Raji (cell line): ENCODE measurements around the gene YIF1A.

Experiments used
- POLR2A ChIP-seq: IDR thresholded peaks from 2 replicates; pipeline ENCODE4 v1.6.1; 2011; ENCODE audit warnings: low read depth, low read length, control low read depth; ENCODE audit not compliant: insufficient read depth

Gene YIF1A

DNA sequence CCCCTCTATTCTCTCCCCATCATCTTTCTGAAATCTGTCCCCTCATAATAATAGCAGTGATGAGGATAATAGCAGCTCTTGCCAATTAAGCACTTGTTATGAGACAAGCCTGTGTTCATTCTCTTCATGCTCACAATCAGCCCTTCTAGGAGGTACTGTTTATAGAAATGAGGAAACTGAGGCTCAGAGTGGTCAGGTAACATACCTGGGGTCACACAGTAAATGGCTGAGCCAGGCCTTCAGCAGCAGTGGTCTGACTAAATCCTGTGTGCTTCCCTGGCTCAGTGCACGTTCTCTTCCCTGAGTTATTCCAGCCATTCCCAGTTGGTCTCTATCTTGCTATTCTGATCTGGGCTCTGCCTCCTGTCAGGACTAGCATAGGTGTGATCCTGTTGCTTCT, 14.7 kb downstream of the YIF1A start:
- no peak for TF ChIP-seq POLR2A

DNA sequence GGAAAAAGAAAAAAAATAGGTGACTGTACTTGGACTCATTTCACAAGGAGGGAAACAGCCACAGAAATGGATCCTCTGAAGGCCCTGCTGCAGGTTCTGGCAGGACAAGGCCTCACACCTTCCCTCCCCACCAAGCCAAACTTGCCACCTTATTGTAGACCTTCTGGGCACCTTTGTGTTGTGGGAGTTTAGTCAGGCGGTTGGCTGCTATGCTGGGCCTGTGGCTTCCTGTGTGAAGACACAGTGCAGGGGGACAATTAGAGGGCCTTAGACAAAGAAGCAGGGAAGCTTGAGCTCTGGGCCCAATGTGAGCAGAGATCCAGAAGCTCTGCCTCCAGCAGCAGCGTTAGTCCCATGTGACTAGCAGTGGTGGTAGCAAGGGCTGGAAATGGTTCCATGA, 16.3 kb downstream of the YIF1A start:
- TF ChIP-seq POLR2A: no peak

DNA sequence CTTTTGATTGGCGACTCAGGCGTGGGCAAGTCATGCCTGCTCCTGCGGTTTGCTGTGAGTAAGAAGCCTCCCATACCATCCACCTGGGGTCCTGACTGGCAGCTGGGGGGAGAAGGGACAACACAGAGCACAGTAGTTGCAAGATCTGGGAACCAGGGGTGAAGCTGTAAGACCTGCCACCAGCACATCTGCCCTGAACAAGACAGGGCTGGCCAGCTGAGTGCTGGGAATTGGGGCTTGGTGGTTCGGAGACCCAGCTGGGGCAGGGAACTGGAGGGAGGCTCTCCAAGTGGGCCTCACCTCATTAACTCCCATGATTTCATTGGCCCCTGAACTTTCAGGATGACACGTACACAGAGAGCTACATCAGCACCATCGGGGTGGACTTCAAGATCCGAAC, 17.1 kb downstream of the YIF1A start:
- TF ChIP-seq POLR2A: no peak

DNA sequence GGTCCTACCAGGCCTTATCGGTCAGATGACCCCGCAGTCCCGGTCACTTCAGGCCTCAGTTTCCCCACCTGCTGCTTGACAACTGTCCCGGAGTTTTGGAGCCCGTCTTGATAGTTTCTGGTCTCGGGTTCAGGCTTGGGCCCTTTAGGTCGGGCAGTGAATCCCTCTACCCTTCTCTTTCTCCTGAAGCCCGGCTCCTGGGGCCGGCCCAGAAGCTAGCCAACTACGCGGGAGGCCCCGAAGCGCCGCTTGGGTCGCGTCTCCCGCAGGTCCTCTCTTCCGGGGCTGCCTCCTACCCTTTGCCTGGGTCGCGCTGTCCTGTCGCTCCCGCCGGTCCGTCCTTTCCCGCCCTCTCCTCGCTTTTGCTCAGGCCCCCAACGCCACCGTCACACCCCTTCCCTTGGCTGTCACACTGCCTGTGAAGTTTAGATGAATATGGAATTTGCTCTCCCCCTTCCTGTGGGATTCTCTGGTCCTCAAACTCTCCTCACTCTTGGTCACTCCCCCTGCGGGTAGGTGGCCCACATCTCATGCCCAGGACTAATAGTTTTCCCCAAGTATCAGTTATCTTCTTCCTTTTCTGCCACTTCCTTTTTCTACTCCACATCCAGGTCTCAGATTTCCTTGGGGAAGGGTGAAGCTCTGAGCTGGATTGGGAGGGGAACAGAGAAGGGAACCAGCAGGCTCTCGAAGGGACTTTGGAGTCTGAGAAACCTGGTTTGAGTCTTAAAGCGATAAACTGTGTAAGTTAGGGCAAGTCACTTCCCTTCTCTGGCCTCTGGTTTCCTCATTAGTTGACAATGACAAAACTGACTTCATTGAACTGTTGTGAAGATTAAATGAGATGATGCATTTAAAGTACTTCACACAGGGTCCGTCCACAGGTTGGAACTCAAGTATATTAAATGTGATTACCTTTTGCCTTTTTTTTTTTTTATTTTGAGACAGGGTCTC, 19.7 kb downstream of the YIF1A start:
- no peak for TF ChIP-seq POLR2A

DNA sequence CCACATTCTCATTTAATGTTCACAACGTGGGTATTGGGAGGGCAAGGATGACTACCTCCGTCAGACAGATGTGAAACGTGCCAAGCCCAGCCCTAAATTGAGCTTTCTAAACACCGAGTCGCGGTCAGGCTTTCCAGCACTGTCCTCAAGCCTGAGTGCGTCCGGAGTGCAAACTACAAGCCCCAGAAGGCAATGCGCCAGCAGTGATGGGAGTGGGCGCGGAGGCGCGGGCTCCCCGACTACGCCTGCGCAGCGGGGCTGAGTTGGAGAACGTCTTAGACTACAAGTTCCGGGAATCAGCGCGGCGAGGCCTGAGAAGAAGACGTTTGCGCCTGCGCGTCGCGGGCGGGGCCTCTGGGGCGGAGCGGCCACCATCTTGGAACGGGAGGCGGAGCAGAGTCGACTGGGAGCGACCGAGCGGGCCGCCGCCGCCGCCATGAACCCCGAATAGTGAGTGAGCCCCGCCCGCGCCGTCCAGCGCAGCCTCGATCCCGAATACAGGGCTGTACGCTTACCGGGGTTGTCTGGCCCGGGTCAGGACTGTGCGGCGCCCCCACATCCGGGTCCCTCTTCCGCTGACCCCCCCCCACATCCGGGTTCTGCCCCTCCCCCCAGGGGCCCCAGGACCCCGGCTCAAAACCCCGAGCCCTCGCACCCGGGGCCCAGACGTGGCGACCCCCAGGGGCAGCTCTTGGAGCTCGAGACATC, 20.5 kb downstream of the YIF1A start, which contains the start of gene RAB1B:
RAB1B (plus strand) TSS at position 396 of the 708 bp plus-strand sequence; CDS start at position 437, 41 bp downstream.
- TF ChIP-seq POLR2A: peak; percentile 62

DNA sequence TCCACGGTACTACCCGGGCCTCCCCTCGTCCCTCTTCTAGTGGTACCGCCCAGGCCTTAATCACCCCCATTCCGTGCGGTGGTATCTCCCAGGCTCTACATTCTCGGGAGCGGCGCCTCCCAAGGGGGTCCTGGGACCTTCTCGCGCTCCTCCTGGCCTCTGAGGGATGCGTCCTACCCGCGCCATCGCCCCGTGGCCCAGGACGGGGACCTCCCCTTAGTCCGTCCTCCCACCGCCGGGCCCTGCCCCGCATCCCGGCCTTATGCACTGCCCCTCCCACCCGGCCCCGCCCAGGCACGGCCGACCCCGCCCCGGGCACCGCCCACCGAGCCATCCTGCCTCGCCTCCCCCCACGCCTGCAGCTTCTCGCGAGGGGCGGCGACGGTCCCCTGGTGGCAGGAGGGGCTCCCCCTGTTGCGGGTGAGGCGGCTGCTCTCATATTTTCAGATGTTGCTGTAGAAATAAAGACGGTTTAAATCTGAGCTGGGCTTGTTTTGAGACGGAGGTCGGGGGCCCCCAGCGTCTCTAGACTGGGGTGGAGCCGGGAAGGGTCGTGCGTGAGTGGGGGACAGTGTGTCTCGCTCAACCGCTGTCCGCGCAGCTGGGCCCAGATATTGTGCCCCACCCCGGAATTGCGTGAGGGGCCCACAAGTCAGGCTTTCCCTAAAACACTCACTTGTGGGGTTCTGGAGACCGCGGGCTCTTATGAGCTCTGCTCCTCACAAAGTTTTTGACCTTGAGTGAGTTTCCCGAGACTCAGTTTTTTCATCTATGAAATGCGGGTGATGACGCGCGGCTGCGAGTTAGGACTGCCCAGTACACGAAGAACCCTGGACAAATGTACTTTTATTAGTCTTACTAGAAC, 21.3 kb downstream of the YIF1A start:
- TF ChIP-seq POLR2A: no peak; the same call in 1 of the 2 replicates

DNA sequence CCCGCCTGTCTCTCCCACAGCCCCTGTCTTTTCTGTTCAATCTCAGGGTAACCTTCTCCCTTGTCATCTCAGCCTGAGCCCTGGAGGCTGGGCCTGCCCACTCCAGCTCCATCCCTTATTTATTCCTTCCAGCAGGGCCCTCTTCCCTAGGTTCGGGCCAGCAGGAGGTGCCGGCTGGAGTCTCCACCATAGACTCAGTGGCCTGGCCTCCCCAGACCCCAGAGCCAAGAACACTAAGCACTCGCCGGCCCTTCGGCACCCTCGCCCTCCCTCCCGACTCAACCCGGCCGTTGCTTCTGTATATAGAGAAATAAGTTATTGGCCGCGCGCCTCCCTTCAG, 21.9 kb downstream of the YIF1A start:
- TF ChIP-seq POLR2A: no peak

DNA sequence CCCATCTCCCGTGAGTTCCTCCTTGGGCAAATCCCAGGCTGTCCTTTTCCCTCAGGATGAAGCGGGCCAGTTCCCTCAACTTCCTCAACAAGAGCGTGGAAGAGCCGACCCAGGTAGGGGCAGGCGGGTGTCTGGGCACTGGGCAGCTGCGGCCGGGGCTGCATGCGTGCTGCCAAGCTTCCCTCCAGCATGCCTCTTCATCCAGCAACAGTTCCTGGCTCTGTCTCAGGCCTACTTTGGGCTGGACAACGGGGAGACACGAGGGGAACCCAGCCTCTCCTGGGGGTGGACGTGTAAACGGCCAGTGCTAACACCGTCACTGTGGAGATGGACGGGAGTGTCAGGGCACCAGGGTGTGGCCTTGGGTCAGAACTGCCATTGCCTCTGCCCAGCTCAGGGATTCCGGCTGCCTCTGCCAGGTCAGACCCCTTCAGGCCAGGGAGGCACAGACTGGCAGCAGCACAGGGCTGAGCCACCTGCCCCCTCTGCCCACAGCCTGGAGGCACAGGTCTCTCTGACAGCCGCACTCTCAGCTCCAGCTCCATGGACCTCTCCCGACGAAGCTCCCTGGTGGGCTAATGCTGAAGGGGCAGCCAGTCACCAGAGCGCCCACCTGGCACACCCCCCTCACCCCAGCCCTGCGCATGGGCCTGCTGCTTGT, 22.4 kb downstream of the YIF1A start:
- no peak for TF ChIP-seq POLR2A

DNA sequence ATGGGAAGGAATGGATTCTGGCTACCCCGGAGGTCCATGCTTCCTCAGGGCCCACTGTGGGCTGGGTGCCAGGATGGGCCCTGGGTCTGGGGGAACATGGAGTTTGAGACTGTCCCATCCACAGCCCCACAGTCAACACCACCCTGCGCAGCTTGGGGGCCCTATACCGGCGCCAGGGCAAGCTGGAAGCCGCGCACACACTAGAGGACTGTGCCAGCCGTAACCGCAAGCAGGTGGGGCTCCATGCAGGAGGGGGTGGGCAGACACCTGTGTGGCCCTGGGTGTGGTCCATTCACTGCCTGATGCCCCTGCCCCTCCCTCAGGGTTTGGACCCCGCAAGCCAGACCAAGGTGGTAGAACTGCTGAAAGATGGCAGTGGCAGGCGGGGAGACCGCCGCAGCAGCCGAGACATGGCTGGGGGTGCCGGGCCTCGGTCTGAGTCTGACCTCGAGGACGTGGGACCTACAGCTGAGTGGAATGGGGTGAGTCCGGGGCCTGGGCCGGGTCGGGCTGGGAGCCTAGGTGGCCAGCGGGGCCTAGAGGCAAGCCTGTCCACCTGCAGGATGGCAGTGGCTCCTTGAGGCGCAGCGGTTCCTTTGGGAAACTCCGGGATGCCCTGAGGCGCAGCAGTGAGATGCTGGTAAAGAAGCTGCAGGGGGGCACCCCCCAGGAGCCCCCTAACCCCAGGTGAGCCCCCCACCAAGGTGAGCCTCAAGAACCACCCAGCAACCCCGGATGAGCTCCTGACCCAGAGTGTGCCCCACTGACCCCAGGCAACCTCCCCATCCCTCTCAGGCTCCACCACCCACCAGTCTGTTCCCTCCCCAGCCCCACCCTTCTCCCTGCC, 23.2 kb downstream of the YIF1A start:
- TF ChIP-seq POLR2A: no peak

DNA sequence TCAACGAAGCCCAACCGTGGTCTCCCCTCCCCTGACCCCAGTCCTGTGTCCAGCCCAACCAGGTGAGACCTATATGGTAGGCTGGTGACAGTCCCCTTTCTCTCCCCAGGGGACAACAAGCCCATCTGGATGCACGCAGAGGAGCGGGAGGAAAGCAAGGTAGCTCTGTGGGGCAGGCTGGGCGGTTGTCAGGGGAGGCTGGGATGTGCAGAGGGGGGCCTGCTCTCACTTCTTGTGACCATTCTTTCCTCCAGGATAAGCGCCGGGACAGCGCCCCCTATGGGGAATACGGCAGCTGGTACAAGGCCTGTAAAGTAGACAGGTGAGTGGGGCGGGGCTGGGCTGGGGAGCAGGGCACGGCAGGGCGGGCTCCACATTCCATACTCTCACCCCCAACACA, 24.0 kb downstream of the YIF1A start:
- TF ChIP-seq POLR2A: no peak

DNA sequence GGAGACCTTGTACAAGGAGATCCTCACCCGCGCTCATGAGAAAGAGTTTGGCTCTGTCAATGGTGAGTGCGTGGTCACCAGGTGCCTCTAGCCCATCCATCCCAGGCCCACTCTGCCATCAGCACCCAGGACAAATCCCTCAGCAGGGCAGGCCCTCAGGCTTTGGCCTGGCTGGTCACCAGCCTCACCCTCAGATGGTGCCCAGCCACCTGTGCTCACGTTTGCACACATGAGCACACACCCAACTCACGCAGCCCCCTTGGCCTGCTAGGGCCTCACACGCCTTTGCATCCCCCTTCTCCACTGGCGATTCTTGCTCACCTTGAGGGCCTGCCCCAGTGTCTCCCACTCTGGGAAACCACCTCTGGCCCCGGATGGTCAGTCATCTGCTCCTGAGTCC, 24.6 kb downstream of the YIF1A start:
- TF ChIP-seq POLR2A: no peak

DNA sequence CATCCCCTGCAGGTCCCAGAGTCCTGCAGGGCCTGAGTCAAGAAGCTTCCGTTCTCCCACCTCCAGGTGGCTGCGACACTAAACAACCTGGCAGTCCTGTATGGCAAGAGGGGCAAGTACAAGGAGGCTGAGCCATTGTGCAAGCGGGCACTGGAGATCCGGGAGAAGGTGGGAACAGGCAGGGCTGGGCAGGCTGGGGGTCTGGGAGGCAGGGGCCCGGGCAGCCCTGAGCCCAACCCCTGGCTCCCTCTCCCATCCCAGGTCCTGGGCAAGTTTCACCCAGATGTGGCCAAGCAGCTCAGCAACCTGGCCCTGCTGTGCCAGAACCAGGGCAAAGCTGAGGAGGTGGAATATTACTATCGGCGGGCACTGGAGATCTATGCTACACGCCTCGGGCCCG, 25.2 kb downstream of the YIF1A start:
- no peak for TF ChIP-seq POLR2A

DNA sequence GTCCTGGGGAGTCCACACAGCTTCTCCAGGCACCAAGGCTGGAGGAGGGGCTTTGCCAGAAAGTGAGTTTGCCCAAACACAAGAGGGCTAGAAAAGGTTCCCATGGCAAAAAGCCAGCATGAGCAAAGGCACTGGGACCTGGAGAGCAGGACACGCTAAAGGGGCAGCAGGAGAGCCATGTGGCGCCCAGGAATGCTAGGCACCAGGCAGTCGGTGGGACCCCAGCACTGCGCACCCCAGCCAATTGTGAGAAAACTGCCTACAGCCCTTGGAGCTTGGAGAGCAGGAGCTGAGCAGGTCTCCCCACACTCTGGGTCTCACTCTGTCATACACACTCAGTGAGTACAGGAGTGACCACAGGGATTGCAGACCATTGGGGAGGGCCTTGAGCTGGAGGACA, 25.7 kb downstream of the YIF1A start:
- TF ChIP-seq POLR2A: no peak

DNA sequence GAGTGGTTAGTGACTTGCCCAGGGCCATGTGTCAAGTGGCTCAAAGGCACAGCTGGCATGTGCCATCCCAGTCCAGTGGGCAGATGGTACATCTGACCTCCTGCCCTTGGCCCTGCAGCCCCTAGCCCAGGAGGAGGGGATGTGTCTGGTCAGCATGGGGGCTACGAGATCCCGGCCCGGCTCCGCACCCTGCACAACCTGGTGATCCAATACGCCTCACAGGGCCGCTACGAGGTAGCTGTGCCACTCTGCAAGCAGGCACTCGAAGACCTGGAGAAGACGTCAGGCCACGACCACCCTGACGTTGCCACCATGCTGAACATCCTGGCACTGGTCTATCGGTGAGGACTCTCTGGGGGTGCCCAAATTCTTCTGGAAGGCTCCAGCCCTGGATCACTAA, 26.2 kb downstream of the YIF1A start:
- TF ChIP-seq POLR2A: no peak
